ENCODE results near the gene FAM222A. TPM values are rescaled to one million over a fixed set of nuclear protein-coding genes. Genes with fewer than 3 reads are reported as not detected.

The FAM222A gene
- total RNA-seq, 4 donors from 2014 or later: 0.34 to 3.5 (median 1.7) TPM; not detected in 1

- H3K4me3 ChIP-seq: no peak overlapping the region
- no peaks in the 10 kb centered on the region for H3K4me1 ChIP-seq
- DNase-seq: no peak
- no peak overlapping the region for H3K27ac ChIP-seq
- H3K36me3 ChIP-seq: no peaks in the 10 kb centered on the region
- no peaks in the 10 kb centered on the region for H3K9me3 ChIP-seq
- no peak for TF ChIP-seq POLR2A (IDR thresholded peaks at IDR 0.05)
- TF ChIP-seq CTCF (IDR thresholded peaks at IDR 0.05): no peak
- intact Hi-C loops (cut with DNase I; ENCODE audit: low total_unique reads): no loop called here
- no peaks in the 10 kb centered on the region for H3K27me3 ChIP-seq
Observed at GRCh38 chr12:109779382-109779781, 65.8 kb downstream of the FAM222A start.

GRCh38 chr12:109781668-109782325 lies 68.2 kb downstream of the FAM222A start:
- H3K27ac ChIP-seq: no peak overlapping the region
- H3K27me3 ChIP-seq: no peaks in the 10 kb centered on the region
- H3K4me3 ChIP-seq: no peak overlapping the region
- no peak for TF ChIP-seq POLR2A (IDR thresholded peaks at IDR 0.05)
- intact Hi-C loops (cut with DNase I; ENCODE audit: low total_unique reads): no loop called here
- H3K36me3 ChIP-seq: no peaks in the 10 kb centered on the region
- no peak for DNase-seq
- no peaks in the 10 kb centered on the region for H3K4me1 ChIP-seq
- no peaks in the 10 kb centered on the region for H3K9me3 ChIP-seq

- no peak for DNase-seq
- Histone ChIP-seq H3K4me1 (no peaks in the 10 kb centered on the region), H3K27ac (no peak overlapping the region), H3K36me3 (no peaks in the 10 kb centered on the region), H3K4me3 (no peak overlapping the region), H3K27me3 (no peaks in the 10 kb centered on the region), H3K9me3 (no peaks in the 10 kb centered on the region)
- TF ChIP-seq CTCF (IDR thresholded peaks at IDR 0.05) (no peak), POLR2A (IDR thresholded peaks at IDR 0.05) (no peak)
- intact Hi-C loops (cut with DNase I; ENCODE audit: low total_unique reads): no loop called here
Observed at GRCh38 chr12:109782326-109782703, 68.7 kb downstream of the FAM222A start.

- Histone ChIP-seq H3K27me3 (no peaks in the 10 kb centered on the region), H3K27ac (no peak overlapping the region), H3K9me3 (no peaks in the 10 kb centered on the region), H3K36me3 (no peaks in the 10 kb centered on the region), H3K4me1 (no peaks in the 10 kb centered on the region), H3K4me3 (no peak overlapping the region)
- intact Hi-C loops (cut with DNase I; ENCODE audit: low total_unique reads): no loop called here
- no peak for DNase-seq
- TF ChIP-seq CTCF (IDR thresholded peaks at IDR 0.05) (no peak), POLR2A (IDR thresholded peaks at IDR 0.05) (no peak)
Observed at GRCh38 chr12:109783135-109783964, 69.7 kb downstream of the FAM222A start.

GRCh38 chr12:109783965-109784244 lies 70.3 kb downstream of the FAM222A start:
- Histone ChIP-seq H3K4me3 (no peak overlapping the region), H3K27me3 (no peaks in the 10 kb centered on the region), H3K36me3 (no peaks in the 10 kb centered on the region), H3K9me3 (no peaks in the 10 kb centered on the region), H3K27ac (no peak overlapping the region), H3K4me1 (no peaks in the 10 kb centered on the region)
- no peak for DNase-seq
- TF ChIP-seq POLR2A (IDR thresholded peaks at IDR 0.05): no peak
- no peak for TF ChIP-seq CTCF (IDR thresholded peaks at IDR 0.05)
- intact Hi-C loops (cut with DNase I; ENCODE audit: low total_unique reads): no loop called here

Data from uterus (tissue), 4 donors.